Hematopoietic multipotent progenitor cell treated with erythropoietin and hydrocortisone succinate and interleukin-3 and kit ligand, for 4 days (in vitro differentiated cells): ENCODE measurements around the gene ITGAX.
A peak's percentile ranks its signal among the peaks of the same experiment; 100 is the strongest.
"Not testable (repeated sequence)": the region's sequence is repeated elsewhere in the genome, so short reads cannot be mapped to it uniquely, and the experiment has no call there.

Experiments
- DNase-seq: peaks from one replicate; pipeline ENCODE4 v3.0.0-alpha.2; 2015

The ITGAX gene

DNA sequence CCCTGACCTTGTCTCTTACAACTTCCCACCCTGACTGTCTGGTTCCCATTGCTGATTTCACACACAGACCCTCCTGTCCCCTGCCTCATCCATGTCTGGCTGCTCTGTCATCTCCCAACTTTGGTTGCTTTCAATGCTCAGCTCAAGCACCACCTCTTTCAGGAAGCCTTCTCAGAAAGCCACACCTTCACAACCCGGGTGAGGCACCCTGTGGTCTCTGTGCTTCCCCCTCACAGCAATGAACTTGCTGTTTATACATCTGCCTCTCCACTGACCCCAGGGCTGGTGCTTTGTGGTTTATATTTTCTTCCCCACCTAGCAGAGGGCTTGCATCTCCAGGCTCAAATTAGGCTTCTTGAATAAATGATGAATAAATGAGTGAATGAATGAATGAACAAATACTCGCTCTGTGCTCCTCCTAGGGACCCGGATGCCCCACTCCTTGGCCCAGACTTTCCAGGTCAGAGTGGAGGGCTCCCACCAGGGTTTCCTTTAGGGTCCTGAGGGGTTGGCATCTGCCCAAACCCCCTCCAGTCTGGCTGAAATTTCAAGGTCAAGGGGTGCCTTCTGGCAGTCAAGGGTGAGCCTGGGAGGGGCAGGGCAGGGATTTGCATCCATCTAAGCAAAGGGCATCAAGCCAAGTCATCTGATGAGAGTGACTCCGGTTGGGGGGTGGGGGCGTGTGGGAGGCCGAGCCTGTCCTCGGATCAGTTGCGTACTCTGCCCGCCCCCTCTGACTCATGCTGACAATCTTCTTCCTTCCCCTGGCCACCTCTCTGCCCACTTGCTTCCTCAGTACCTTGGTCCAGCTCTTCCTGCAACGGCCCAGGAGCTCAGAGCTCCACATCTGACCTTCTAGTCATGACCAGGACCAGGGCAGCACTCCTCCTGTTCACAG, at the start of gene ITGAX:
Gene ITGAX, plus strand, starts transcription at position 783 of the 898 bp plus-strand sequence. Its CDS starts 79 bp downstream, at position 862.
- DNase-seq = peak; percentile 81

DNA sequence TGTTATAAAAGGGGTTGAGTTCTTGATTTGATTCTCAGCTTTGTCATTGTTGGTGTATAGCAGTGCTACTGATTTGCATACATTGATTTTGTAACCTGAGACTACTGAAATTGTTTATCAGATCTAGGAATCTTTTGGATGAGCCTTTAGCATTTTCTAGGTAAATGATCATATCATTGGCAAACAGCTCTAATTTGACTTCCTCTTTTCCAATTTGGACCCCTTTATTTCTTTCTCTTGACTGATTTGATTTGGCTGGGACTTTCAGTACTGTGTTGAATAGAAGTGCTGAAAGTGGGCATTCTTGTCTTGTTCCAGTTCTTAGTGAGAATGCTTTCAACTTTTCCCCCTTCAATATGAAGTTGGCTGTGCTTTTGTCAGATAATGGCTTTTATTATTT, 49.8 kb upstream of the ITGAX start:
- no peak for DNase-seq

DNA sequence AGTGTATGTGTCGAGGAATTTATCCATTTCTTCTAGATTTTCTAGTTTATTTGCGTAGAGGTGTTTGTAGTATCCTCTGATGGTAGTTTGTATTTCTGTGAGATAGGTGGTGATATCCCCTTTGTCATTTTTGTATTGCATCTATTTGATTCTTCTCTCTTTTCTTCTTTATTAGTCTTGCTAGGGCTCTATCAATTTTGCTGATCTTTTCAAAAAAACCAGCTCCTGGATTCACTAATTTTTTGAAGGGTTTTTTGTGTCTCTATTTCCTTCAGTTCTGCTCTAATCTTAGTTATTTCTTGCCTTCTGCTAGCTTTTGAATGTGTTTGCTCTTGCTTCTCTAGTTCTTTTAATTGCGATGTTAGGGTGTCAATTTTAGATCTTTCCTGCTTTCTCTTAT, 46.6 kb upstream of the ITGAX start:
- DNase-seq = not testable (repeated sequence)

DNA sequence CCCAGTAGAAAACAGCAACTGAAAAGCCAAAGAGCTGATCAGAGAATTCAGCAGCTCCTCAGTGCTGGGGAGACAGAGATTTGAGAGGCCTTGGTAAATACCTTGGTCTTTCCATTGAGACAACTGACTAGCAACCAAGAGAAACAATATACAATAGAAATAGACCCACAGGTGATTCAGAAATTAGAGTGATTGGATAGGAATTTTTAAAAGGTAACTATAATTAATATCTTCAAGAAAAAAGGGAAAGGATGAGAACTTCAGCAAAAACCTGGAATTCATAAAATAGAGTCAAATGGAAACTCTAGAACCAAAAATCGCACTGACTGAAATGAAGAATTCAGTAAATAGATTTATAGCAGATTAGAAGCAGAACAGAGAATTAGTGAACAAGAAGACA, 32.5 kb upstream of the ITGAX start:
- no peak for DNase-seq

DNA sequence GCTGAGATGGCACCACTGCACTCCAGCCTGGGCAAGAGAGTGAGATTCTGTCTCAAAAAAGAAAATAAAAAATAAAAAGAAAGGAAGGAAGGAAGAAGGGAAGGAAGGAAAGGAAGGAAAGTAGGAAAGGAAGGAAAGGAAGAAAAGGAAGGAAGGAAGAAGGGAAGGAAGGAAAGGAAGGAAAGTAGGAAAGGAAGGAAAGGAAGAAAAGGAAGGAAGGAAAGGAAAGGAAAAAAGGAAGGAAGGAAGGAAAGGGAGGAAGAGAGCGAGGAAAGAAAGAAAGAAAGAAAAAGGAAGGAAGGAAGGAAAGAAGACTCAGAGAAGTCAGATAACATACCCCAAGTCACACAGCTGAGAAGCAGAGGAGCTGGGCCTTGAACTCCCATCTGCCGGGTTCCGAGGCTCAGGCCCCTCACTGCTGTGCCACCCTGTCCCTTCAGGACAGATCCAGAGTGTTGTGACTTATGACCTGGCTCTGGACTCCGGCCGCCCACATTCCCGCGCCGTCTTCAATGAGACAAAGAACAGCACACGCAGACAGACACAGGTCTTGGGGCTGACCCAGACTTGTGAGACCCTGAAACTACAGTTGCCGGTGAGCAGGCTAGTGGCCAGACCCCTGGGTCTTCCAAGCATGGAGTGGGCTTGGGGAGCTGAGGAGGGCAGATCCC, 30.9 kb upstream of the ITGAX start:
- DNase-seq = no peak

DNA sequence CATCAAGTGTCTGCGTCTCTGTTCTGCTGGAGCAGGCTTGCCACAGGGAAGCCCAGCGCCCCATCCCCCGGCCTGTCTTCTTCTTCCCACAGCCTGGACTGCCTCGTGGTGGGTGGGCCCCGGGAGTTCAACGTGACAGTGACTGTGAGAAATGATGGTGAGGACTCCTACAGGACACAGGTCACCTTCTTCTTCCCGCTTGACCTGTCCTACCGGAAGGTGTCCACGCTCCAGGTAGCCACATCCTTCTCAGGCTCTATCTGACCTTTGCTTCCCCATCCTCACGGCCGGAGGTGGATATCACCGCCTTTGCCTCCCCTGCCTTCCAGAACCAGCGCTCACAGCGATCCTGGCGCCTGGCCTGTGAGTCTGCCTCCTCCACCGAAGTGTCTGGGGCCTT, 29.8 kb upstream of the ITGAX start:
- no peak for DNase-seq

DNA sequence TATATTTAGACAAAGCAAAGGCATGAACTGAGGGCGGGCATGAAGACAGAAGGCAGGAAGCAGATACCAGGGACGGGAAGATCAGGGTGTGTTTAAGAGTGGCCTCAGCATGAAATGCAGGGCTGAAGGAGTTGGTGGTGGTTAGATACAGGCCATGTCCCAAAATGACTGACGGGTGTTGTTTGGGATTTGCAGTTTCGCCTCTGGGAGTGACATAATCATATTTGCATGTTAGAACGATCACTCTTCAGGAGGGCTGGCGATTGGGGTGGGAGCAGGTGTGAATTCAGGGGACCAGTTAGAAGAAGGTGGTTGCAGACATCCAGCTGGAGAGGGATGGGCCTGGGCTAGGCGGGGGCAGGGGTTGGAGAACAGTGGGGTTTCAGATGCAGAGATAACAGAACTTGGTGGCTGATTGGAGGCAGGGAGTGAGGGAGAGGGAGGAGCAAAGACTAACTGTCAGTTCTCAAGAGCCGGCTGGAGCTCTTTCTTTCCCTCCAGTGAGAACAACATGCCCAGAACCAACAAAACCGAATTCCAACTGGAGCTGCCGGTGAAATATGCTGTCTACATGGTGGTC, 27.2 kb upstream of the ITGAX start:
- DNase-seq = peak; percentile 74

DNA sequence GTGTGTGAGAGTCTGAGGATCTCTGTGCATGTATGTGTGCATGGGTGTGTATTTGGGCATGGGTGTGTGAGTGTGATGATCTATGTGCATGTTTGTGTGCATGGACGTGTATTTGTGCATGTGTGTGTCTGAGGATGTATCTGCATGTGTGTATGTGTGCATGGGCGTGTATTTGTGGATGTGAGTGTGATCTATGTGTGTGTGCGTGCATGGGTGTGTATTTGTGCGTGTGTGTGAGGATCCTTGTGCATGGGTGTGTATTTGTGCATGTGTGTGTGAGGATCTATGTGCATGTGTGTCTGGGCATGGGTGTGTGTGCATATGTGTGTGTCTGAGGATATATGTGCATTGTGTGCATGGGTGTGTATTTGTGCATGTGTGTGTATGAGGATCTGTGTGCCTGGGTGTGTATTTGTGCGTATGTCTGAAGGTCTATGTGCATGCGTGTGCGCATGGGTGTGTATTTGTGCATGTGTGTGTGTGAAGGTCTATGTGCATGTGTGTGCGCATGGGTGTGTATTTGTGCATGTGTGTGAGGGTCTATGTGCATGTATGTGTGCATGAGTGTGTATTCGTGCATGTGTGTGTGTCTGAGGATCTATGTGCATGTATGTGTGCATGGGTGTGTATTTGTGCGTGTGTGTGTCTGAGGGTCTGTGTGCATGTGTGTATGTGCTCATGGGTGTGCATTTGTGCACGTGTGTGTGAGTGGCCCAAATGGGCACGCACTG, 26.5 kb upstream of the ITGAX start:
- no peak for DNase-seq

DNA sequence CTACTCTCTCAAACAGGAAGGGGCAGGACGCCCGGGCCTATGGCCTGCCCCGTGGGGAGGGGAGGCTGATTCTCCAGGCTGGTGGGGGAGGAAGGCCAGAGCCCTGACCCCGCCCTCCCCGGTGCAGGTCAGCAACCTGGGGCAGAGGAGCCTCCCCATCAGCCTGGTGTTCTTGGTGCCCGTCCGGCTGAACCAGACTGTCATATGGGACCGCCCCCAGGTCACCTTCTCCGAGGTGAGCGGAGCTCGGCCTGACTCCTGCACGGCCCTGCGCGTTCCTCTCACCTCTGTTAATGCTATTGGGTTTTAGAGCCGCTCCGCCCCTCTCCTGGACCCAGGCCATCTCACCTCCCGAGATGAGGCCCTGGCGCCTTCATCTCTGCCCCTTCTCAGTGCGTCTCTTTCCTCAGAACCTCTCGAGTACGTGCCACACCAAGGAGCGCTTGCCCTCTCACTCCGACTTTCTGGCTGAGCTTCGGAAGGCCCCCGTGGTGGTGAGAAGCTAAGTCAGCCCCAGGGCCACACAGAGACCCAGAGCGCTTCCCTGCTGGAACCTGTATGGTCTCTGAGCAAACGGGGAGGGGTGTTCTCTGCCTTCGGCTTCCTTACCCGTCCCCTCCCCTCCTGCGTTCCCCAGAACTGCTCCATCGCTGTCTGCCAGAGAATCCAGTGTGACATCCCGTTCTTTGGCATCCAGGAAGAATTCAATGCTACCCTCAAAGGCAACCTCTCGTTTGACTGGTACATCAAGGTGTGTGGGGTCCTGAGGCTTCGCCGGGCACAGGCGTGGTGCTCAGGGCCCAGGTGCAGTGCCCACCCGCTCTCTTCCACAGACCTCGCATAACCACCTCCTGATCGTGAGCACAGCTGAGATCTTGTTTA, 25.1 kb upstream of the ITGAX start:
- no peak for DNase-seq

DNA sequence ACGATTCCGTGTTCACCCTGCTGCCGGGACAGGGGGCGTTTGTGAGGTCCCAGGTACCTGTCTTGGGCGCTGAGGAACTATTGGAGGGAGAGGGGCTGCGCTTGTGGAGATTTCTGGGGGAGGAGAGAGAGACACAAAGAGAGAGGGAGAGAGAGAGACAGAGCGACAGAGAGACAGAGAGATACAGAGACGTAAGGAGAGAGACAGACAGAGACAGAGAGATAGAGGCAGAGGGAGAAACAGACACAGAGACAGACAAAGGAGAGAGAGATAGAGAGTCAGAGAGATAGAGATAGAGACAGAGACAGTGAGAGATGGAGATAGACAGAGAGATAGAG, 24.5 kb upstream of the ITGAX start:
- no peak for DNase-seq

DNA sequence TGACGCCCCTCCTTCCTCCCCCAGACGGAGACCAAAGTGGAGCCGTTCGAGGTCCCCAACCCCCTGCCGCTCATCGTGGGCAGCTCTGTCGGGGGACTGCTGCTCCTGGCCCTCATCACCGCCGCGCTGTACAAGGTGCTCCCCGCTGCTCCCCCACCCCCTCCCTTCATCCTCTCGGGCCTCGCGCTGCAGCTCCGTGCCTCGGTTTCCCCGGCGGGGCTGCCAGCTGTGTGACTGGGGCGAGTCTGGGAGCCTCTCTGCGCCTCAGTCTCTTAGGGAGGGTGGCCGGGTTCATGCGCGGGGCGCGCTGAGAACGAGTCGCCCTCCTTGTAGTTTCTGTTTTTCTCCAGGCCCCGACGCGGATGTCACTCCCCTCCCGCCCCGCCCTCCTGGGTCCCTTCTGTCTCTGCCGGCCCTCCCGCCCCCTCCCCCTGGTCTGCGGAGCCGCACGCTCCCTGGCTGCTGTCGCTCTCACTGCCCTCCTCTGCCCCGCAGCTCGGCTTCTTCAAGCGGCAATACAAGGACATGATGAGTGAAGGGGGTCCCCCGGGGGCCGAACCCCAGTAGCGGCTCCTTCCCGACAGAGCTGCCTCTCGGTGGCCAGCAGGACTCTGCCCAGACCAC, 23.7 kb upstream of the ITGAX start:
- DNase-seq = peak; percentile 68

DNA sequence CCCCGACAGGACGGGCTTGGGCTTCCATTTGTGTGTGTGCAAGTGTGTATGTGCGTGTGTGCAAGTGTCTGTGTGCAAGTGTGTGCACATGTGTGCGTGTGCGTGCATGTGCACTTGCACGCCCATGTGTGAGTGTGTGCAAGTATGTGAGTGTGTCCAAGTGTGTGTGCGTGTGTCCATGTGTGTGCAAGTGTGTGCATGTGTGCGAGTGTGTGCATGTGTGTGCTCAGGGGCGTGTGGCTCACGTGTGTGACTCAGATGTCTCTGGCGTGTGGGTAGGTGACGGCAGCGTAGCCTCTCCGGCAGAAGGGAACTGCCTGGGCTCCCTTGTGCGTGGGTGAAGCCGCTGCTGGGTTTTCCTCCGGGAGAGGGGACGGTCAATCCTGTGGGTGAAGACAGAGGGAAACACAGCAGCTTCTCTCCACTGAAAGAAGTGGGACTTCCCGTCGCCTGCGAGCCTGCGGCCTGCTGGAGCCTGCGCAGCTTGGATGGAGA, 23.1 kb upstream of the ITGAX start:
- DNase-seq = no peak

DNA sequence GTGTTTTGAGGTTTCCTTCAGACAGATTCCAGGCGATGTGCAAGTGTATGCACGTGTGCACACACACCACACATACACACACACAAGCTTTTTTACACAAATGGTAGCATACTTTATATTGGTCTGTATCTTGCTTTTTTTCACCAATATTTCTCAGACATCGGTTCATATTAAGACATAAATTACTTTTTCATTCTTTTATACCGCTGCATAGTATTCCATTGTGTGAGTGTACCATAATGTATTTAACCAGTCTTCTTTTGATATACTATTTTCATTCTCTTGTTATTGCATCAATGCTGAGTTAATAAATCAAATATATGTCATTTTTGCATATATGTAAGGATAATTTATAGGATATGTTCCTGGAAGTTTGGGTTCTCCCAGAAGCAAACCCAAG, 22.4 kb upstream of the ITGAX start:
- no peak for DNase-seq

DNA sequence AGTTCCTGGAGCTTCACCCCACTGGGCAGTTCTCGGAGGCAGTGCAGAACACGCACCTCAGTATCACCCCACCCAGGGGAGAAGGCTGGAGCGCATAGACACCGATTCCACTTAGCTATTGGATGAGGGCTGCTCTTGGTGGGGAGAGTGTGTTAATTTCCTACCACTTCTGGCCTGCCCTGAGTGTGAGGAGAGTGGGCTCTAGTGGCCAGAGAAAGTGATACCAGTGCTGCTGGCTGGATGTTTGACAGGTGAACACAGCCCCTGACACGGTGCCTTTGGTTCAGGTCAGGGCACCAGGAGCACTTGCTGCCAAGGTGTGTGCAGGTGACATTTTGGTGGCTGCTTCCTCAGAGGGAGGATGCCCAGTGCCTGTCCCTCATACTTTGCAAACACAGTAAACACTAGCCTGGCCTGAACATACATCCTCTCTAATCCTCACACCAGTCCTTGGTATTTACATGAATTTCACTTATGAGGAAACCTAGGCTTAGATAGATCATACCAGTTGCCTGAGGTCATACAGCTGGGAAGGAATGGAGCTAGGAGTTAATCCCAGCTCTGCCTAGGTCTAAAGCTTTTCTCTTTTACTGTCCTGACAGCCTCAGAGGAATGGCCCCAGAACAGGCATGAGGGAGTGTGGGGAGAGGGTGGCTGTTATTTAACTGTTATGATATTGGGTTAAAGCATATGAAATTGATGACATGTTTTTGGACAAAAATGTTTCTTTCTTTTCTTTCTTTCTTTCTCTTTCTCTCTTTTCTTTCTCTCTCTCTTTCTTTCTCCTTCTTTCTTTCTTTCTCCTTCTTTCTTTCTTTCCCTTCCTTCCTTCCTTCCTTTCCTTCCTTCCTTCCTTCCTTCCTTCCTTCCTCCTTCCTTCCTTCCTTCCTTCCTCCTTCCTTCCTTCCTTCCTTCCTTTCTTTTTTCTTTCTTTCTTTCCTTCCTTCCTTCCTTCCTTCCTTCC, 21.0 kb upstream of the ITGAX start:
- DNase-seq = peak; percentile 80

DNA sequence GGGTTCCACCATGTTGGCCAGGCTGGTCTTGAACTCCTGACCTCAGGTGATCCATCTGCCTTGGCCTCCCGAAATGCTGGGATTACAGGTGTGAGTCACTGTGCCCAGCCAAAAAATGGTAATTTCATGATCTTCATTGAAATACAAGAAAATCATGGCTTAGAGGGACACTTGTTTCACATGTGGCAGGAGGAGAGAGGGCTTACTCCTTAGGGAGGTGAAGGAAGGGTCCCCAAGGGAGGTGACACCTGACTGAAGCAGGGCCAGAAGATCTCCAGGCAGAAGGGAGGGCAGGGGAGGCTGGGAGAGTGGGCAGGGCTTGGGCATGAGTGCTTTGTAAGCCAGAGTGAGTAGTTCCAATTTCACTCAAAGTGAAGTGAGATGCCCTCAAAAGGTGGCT, 20.0 kb upstream of the ITGAX start:
- DNase-seq = no peak

DNA sequence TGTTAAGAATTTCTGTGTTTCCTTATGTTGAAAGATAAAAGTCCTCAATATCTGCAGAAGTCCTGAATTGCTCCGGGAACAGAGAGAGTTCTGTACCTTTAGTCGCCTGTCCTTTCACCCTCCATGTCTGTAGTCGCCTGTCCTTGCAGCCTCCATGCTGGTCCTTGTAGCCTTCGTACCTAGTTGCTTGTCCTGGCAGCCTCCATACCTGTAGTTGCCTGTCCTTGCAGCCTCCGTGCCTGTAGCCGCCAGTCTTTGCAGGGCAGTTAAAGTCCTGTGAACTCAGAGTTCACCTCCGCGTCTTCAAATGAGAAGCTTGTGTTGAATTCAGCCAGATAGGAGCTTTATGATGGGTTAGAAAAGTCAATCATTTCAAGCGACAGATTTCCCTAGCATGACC, 19.5 kb upstream of the ITGAX start:
- no peak for DNase-seq

DNA sequence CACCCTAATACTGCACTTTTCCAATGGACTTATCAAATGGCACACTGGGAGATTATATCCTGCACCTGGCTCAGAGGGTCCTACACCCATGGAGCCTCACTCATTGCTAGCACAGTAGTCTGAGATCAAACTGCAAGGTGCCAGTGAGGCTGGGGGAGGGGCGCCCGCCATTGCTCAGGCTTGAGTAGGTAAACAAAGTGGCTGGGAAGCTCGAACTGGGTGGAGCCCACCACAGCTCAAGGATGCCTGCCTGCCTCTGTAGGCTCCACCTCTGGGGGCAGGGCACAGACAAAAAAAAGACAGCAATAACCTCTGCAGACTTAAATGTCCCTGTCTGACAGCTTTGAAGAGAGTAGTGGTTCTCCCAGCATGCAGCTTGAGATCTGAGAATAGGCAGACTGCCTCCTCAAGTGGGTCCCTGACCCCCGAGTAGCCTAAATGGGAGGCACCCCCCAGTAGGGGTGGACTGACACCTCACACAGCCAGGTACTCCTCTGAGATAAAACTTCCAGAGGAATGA, 16.8 kb upstream of the ITGAX start:
- DNase-seq = not testable (repeated sequence)

DNA sequence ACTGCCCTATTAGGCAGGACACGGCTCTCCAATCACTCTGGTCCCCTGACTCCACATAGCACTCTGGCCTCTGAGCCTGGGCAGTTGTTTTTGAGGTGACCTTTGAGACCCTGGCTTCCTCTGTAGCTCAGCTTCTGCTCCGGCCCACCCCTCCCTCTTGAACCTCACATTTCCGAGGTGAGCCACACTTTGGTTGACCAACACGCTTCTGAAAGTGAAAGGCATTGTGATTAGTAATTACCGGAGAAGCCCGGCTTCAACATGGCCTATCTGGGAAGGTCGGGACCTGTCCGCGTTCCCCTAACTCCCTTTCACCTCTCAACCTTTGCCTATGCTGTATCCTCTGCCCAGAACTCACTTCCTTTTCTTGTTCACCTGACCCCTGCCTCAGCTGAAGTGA, 10.3 kb upstream of the ITGAX start:
- no peak for DNase-seq

DNA sequence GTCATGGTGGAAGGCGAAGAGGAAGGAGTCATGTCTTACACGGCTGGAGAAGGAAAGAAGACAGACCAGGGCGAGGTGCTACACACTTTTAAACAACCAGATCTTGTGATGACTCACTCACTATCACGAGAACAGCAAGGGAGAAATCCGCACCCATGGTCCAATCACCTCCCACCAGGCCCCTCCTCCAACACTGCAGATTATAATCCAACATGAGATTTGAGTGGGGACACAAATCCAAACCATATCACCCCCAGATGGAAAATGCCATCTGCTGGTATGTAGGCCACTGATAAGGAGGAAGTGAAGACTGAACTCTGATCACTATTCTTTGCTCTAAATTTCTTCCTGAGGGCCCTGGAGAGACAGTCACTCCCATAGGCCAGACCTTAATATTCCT, 7.5 kb upstream of the ITGAX start:
- DNase-seq = peak; percentile 55

DNA sequence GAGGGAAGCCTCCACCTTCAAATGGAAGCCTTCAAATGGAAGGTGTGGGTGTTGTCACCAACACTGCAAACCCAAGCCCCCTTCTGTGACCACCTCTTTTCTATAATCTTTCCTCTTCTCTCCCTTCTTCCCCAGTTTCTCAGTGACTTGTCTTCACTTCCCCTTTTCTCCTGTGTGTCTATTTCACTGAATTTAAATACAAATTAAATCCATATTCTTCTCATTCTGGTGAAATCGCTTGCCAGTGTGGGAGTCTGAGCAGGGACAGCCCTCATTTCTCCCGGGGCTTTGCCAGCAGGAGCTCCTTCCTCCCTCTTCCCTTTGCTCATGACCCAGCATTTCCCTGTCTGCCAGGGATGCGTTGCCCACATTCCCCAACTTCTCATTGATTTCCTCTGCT, 6.4 kb upstream of the ITGAX start:
- peak; percentile 29 for DNase-seq
